BE2C (cell line): ENCODE measurements around the gene CDC42EP1.

Experiments
- DNase-seq: peaks from one replicate; pipeline ENCODE4 v3.0.0-alpha.2; 2020
- H3K27me3 ChIP-seq: fragments of 250-450 bp; sonication (Bioruptor Pico); 2 replicates; pipeline ENCODE4 v1.5.1; 2020; ENCODE audit warnings: mild to moderate bottlenecking
- H3K36me3 ChIP-seq: fragments of 250-450 bp; sonication (Bioruptor Pico); 2 replicates; pipeline ENCODE4 v1.5.1; 2020; ENCODE audit warnings: mild to moderate bottlenecking
- H3K4me1 ChIP-seq: fragments of 250-450 bp; sonication (Bioruptor Pico); 2 replicates; pipeline ENCODE4 v1.5.1; 2020
- H3K4me3 ChIP-seq: 2 replicates; pipeline ENCODE4 v1.5.1; 2011; ENCODE audit warnings: low read depth, low read length
- H3K9me3 ChIP-seq: fragments of 250-450 bp; sonication (Bioruptor Pico); 2 replicates; pipeline ENCODE4 v1.5.1; 2020
- TF ChIP-seq, protein P1 (sequence below): IDR thresholded peaks from 2 replicates; pipeline ENCODE4 v1.5.1; 2012; ENCODE audit warnings: mild to moderate bottlenecking, low read depth, low read length

Gene CDC42EP1

DNA sequence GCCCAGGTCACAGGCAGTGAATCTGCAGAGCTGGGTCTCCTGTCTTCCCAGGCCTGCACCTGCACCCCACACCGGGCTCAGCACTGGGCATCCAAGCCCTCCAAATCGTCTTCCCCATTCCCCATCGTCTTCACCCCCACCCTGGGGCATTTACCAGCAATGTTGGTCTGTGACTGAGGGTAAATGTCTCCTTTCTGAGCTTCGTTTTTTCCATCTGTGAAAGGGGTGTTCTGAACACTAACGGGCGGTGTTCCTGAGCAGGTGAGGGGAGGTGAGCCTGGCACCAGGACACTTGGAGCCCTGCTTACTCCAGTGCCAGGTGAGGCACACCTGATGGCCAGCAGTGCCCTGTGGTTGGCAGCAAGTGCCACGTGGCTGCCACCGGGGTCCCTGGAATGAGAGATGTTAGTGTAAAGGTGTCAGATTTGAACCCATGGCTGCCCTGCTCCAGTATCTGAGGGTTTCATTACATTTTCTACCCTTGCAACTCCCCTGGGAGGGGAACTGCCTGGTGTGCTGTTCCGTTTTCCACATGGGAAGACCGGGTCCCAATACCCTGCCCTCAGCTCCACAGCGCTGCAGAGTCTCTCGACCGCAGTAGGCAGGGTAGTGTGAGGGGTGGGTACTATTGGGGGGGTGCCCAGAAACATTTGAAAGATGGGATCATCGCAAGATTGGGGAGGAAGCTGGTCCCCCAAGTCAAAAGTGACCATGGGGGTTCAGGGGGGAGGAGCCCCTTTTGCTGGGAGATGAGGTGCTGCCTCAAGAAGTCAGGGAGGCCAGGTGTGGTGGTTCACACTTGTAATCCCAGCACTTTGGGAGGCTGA lies 2.0 kb downstream of the CDC42EP1 start:
- peaks cover 22% of the 10 kb centered on the region for H3K27me3 ChIP-seq
- no peak overlapping the region for H3K4me3 ChIP-seq
- DNase-seq: no peak
- H3K4me1 ChIP-seq: no peaks in the 10 kb centered on the region; the same call in 1 of the 2 replicates
- TF ChIP-seq, protein P1, sequence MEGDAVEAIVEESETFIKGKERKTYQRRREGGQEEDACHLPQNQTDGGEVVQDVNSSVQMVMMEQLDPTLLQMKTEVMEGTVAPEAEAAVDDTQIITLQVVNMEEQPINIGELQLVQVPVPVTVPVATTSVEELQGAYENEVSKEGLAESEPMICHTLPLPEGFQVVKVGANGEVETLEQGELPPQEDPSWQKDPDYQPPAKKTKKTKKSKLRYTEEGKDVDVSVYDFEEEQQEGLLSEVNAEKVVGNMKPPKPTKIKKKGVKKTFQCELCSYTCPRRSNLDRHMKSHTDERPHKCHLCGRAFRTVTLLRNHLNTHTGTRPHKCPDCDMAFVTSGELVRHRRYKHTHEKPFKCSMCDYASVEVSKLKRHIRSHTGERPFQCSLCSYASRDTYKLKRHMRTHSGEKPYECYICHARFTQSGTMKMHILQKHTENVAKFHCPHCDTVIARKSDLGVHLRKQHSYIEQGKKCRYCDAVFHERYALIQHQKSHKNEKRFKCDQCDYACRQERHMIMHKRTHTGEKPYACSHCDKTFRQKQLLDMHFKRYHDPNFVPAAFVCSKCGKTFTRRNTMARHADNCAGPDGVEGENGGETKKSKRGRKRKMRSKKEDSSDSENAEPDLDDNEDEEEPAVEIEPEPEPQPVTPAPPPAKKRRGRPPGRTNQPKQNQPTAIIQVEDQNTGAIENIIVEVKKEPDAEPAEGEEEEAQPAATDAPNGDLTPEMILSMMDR: no peak
- H3K9me3 ChIP-seq: no peaks in the 10 kb centered on the region
- H3K36me3 ChIP-seq: no peaks in the 10 kb centered on the region

DNA sequence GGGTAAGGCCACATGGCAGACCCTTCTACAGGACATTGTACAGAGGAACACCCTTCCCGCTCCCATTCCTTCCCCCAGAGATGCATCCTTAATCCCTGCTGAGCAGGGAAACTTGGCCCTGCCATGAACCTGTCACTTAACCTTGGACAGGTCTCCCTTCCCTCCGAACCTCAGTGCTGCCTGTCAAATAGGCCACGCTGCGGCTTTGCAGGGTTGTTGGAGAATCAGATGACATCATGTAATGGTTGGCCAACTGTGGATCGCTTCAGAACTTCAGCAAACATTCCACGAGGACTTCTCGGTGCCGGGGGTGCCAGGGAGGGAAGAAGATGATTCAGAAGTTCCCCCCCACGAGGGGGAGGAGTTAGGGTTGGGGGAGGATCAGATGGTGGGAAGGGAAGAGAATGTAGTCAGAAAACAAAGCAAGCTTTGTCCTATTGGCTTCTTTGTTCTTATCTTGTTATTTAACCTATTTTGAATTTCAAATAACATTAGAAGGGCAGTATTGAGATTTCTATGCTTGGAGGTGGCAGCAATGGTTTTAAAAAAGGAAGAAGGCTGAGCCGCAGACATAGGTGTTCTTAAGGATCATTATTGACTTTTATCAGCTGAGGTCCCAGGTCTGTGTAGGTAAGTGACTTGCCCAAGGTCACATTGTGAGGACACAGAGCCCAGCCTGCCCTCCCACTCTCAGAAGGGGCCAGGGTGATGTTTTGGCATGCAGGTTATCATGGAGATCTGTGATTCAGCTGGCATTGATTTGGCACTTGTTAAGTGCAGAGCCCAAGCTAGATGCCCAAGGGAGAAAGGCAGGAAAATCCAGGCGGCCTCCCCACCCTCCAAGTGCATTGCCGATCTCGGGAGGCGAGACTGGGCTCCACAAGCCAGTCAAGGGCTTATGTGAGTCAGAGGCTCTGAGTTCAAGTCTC lies 3.1 kb downstream of the CDC42EP1 start:
- no peak for DNase-seq
- H3K9me3 ChIP-seq: no peaks in the 10 kb centered on the region
- no peak overlapping the region for H3K4me3 ChIP-seq
- H3K27me3 ChIP-seq: peaks cover 22% of the 10 kb centered on the region
- TF ChIP-seq, protein P1: no peak
- no peaks in the 10 kb centered on the region for H3K36me3 ChIP-seq
- H3K4me1 ChIP-seq: no peaks in the 10 kb centered on the region; the same call in 1 of the 2 replicates

DNA sequence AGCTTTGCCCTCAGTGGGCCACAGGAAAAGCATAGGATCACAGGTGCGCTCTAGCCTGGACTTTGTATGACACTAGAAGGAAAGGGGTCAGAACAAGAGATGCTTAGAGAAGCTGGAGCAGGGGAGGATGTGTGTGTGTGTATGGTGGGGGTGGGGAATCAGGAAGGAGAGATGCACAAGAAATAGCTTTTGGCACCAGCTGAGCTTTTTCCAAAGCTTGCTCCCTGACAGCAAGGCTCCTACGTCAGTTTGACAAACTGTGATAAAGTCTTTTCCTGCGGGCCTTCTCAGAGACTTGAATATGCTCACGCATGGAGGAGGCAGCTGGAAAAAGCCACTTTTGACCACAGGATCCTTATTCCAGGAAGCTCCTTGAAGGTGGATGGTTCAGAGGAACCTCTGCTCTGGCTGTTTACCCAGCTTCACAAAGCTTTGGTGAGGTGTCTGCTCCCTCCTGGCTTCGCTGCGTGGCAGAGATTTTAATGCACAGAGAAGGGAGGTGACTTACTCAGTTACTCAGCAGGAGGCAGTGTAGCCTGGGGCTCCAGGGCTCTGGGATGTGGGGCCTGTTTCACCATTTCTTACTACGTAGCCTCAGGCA lies 3.9 kb downstream of the CDC42EP1 start:
- Histone ChIP-seq H3K36me3 (no peaks in the 10 kb centered on the region), H3K4me3 (no peak overlapping the region), H3K4me1 (no peaks in the 10 kb centered on the region; the same call in 1 of the 2 replicates), H3K9me3 (no peaks in the 10 kb centered on the region), H3K27me3 (peaks cover 22% of the 10 kb centered on the region)
- TF ChIP-seq, protein P1: no peak
- DNase-seq: no peak

DNA sequence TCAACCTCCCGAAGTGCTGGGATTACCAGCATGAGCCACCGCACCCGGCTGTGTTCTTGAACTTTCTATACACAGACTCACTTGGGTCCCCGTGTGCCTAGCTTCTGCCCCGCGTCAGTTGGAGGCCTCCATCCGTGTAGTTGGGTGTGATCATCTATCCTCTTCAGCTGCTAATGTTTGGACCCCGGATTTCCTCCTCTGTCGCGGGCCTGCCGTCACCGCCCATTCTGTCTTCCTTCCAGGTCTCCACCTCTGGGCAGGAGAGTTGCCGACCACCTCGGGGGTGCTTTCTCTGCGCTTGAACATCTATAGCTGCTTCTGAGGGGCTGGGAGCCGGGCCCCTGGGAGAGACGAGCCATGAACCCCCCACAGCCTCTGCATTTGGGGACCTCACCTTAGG lies 5.5 kb downstream of the CDC42EP1 start:
- peaks cover 12% of the 10 kb centered on the region for H3K27me3 ChIP-seq
- TF ChIP-seq, protein P1: no peak

DNA sequence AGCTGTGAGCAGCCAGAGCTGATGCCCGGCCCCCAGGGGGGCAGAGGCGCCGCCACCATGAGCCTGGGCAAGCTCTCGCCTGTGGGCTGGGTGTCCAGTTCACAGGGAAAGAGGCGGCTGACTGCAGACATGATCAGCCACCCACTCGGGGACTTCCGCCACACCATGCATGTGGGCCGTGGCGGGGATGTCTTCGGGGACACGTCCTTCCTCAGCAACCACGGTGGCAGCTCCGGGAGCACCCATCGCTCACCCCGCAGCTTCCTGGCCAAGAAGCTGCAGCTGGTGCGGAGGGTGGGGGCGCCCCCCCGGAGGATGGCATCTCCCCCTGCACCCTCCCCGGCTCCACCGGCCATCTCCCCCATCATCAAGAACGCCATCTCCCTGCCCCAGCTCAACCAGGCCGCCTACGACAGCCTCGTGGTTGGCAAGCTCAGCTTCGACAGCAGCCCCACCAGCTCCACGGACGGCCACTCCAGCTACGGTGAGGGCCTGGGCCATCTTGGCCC lies 6.1 kb downstream of the CDC42EP1 start:
- Histone ChIP-seq H3K36me3 (no peaks in the 10 kb centered on the region), H3K4me3 (no peak overlapping the region), H3K27me3 (peaks cover 6% of the 10 kb centered on the region), H3K4me1 (no peaks in the 10 kb centered on the region; the same call in 1 of the 2 replicates), H3K9me3 (no peaks in the 10 kb centered on the region)
- no peak for DNase-seq
- TF ChIP-seq, protein P1: no peak

More for the DNA sequence above, 5.5 kb downstream of the CDC42EP1 start:
- H3K4me3 ChIP-seq: no peak overlapping the region
- H3K4me1 ChIP-seq: no peaks in the 10 kb centered on the region; the same call in 1 of the 2 replicates
- no peaks in the 10 kb centered on the region for H3K36me3 ChIP-seq
- no peak for DNase-seq
- H3K9me3 ChIP-seq: no peaks in the 10 kb centered on the region
